ENCODE data around the gene ZNF583. TPM values are rescaled to one million over a fixed set of nuclear protein-coding genes. Genes with fewer than 3 reads are reported as not detected.

The ZNF583 gene
- total RNA-seq: 1 to 10 TPM; 2.5 to 5.3 (median 3.1) TPM
- 1 to 10 TPM; 2.3 to 8.7 (median 2.6) TPM for polyA plus RNA-seq
- long read RNA-seq, donor 1: 0 reads
- long read RNA-seq, donor 2, full-length matches to known transcripts: 3 of 5 reads
- long read RNA-seq, donor 2, partial matches to known transcripts: 0 of 5 reads
- long read RNA-seq, donor 2, other reads (novel, unspliced or antisense): 2 of 5 reads

DNA sequence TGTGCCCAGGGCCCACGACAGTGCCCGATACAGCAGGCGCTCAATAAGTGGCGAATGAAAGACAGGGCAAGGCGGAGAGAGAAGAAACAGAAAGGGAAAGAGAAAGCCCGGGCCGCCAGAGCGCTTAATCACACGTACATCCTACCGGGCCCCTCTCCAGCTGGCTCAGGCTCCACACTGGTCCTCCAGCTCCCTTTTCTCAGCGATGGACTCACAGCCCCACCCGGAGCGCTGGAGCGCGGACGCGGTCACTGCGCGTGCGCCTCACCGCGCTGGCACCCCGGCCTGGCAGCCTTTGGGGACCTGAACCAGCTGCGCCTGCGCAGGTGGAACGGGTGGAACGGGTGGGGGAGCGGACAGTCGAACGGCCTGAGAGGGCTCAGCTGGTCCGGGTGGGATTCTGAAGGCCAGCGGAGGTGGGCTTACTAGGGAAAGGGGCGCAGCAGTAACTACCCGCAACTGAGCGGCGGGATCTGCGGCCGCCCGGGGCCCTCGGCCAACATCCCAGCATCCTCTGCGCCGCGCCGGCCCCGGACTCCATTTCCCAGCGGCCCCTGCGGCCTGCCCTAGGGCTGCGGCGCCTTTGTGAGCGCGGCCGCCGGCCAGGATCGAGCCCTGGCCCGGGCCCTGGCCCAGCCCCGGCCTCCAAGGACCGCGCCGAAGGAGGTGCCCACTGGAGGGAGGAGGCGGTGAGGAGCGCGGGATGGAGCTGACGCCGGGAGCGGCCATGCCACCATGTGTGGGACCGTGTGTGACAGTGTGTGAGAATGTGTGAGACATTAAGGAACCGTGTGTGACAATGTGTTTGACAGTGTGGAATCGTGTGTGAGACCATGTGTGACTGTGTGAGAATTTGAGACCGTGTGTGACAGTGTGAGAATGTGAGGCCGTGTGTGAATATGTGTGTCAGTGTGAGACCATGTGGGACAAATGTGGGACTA is at the start of gene ZNF583:
TSS of gene ZNF583 (plus strand) at position 569 of the 941 bp plus-strand sequence. CDS start 2,783 bp downstream, outside the sequence.
- H3K36me3 ChIP-seq (ENCODE audit: insufficient read depth in 1 of 2, low read depth in 1 of 2): peaks cover 11 to 28% of the 10 kb centered on the region in 2 donors
- H3K4me3 ChIP-seq: peak within 1 kb of the TSS; percentile 80
- 0 to 1% (median 0%) methylated on average over 66 to 70 of the region's 70 CpGs for WGBS, 3 donors
- peaks cover 76% of the 10 kb centered on the region for H3K9me3 ChIP-seq
- ATAC-seq (peak; percentile 99 to 100 (median 99)), DNase-seq (peak; percentile 97 to 99)
- TF ChIP-seq, protein P1, sequence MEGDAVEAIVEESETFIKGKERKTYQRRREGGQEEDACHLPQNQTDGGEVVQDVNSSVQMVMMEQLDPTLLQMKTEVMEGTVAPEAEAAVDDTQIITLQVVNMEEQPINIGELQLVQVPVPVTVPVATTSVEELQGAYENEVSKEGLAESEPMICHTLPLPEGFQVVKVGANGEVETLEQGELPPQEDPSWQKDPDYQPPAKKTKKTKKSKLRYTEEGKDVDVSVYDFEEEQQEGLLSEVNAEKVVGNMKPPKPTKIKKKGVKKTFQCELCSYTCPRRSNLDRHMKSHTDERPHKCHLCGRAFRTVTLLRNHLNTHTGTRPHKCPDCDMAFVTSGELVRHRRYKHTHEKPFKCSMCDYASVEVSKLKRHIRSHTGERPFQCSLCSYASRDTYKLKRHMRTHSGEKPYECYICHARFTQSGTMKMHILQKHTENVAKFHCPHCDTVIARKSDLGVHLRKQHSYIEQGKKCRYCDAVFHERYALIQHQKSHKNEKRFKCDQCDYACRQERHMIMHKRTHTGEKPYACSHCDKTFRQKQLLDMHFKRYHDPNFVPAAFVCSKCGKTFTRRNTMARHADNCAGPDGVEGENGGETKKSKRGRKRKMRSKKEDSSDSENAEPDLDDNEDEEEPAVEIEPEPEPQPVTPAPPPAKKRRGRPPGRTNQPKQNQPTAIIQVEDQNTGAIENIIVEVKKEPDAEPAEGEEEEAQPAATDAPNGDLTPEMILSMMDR (IDR thresholded peaks at IDR 0.05): no peak
- peak within 1 kb of the TSS; percentile 91 for H3K27ac ChIP-seq
- H3K27me3 ChIP-seq (ENCODE audit: insufficient read depth in 3 of 3, low read length in 2 of 3): no peaks in the 10 kb centered on the region
- peaks cover 5% of the 10 kb centered on the region for H3K4me1 ChIP-seq
- intact Hi-C loops (cut with DNase I): loop anchor here (5.0 to 10.0 kb wide), 2 partner anchors 73 to 101 kb away; partner anchors contain the start of genes ZNF471 (in 2 of the 2) and ZNF667 (in 1 of the 2)

GRCh38 chr19:56355517-56355916 is 48.6 kb upstream of the ZNF583 start:
- Histone ChIP-seq H3K4me1 (no peaks in the 10 kb centered on the region), H3K36me3 (ENCODE audit: insufficient read depth in 1 of 2, low read depth in 1 of 2) (no peaks in the 10 kb centered on the region), H3K4me3 (no peak overlapping the region), H3K27ac (no peak overlapping the region), H3K27me3 (ENCODE audit: insufficient read depth in 3 of 3, low read length in 2 of 3) (no peaks in the 10 kb centered on the region), H3K9me3 (peaks cover 13% of the 10 kb centered on the region)
- ATAC-seq (no peak), DNase-seq (no peak)
- 92 to 100% (median 92%) methylated on average over 1 of the region's 1 CpG for WGBS, 3 donors
- TF ChIP-seq, protein P1 (IDR thresholded peaks at IDR 0.05): no peak
- intact Hi-C loops (cut with DNase I): no loop called here

- H3K36me3 ChIP-seq (ENCODE audit: insufficient read depth in 1 of 2, low read depth in 1 of 2): peaks cover 0 to 8% of the 10 kb centered on the region in 2 donors
- 78 to 90% (median 88%) methylated on average over 2 of the region's 2 CpGs for WGBS, 3 donors
- DNase-seq: no peak
- peaks cover 23% of the 10 kb centered on the region for H3K9me3 ChIP-seq
- TF ChIP-seq, protein P1 (IDR thresholded peaks at IDR 0.05): no peak
- H3K4me1 ChIP-seq: no peaks in the 10 kb centered on the region
- no peaks in the 10 kb centered on the region for H3K27me3 ChIP-seq (ENCODE audit: insufficient read depth in 3 of 3, low read length in 2 of 3)
- H3K27ac ChIP-seq: no peak overlapping the region
- H3K4me3 ChIP-seq: no peak overlapping the region
- intact Hi-C loops (cut with DNase I): no loop called here
- ATAC-seq: no peak
Measured at GRCh38 chr19:56356944-56357343, 47.2 kb upstream of the ZNF583 start.

- H3K9me3 ChIP-seq: peaks cover 44% of the 10 kb centered on the region
- intact Hi-C loops (cut with DNase I): no loop called here
- H3K4me1 ChIP-seq: no peaks in the 10 kb centered on the region
- peaks cover 0 to 8% of the 10 kb centered on the region in 2 donors for H3K36me3 ChIP-seq (ENCODE audit: insufficient read depth in 1 of 2, low read depth in 1 of 2)
- WGBS, 3 donors: 94 to 96% (median 95%) methylated on average over 2 of the region's 2 CpGs
- no peaks in the 10 kb centered on the region for H3K27me3 ChIP-seq (ENCODE audit: insufficient read depth in 3 of 3, low read length in 2 of 3)
- no peak for ATAC-seq
- H3K4me3 ChIP-seq: no peak overlapping the region
- TF ChIP-seq, protein P1 (IDR thresholded peaks at IDR 0.05): no peak
- H3K27ac ChIP-seq: no peak overlapping the region
- no peak for DNase-seq
Measured at GRCh38 chr19:56360841-56361240, 43.3 kb upstream of the ZNF583 start.

Data from psoas muscle (tissue), 8 donors.